GM19452 (cell line): ENCODE measurements around the gene GLIPR2.

Source experiments
- ATAC-seq: cut with Tn5 transposase; IDR thresholded peaks from one replicate; pipeline ENCODE4 v1.9.1; 2021; ENCODE audit not compliant: unreplicated experiment

The GLIPR2 gene

GRCh38 chr9:36192196-36192595 lies 55.7 kb downstream of the GLIPR2 start:
- no peak for ATAC-seq

GRCh38 chr9:36193023-36193422 lies 56.5 kb downstream of the GLIPR2 start:
- ATAC-seq, result no peak

DNA sequence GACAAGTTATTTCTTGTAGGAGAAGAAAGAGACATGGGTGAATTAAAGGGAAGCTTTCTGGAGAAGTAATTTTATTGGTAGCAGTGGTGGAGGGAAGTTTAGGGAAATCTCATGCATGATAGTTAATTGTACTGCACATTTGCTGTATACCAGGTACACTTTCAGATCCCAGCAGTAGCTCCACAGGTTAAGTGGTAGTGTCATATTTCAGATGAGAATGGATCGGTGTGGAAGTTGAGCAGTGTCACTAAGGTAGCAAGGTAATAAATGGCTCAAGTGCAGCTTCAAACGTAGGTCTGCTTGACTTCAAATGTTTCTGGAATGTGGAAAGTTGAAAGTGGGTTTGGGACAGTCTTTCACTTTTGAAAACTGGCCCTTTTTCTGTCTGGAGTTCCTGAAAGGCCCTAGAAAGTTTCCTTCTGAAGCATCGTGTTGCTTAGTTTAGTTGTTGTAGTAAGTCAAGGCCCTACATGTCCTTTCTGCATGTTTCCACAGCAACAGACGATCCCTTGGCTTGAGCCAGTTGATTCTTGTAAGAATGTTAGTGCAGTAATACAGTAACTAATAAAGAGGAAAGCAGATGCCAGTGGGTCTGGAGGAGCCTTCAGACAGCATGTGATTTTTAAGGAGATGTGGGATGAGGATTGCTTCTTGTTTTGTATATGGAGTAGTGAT lies 57.9 kb downstream of the GLIPR2 start:
- ATAC-seq, result no peak

- ATAC-seq, result no peak
These were observed 68.5 kb downstream of the GLIPR2 start for GRCh38 chr9:36204906-36205547.

- no peak for ATAC-seq
These were observed 70.5 kb downstream of the GLIPR2 start for GRCh38 chr9:36207016-36207415.

DNA sequence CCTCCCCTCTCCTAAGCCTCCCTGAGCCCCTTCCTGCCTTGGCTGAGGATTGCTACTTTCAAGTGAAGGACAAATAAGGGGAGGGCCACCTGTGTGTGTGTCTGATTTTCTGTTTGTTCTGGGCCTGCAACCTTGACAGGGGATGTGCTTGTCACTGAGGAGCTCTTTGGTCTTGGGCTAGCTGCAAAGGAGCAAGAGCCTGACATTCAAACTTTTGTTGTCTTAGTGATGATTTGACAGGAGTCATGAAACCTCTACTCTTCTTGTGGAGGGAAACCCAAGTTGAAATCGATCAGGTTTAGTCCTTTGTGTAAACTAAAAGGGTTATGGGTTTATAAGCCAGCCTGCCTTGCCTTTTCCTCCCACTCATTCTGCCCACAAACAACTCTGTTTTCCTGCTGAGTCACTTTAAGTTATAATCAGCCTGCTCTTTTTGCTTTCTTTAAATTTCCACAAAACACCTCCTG lies 71.0 kb downstream of the GLIPR2 start:
- ATAC-seq, result no peak

GRCh38 chr9:36208521-36209253 lies 72.2 kb downstream of the GLIPR2 start:
- ATAC-seq, result no peak

DNA sequence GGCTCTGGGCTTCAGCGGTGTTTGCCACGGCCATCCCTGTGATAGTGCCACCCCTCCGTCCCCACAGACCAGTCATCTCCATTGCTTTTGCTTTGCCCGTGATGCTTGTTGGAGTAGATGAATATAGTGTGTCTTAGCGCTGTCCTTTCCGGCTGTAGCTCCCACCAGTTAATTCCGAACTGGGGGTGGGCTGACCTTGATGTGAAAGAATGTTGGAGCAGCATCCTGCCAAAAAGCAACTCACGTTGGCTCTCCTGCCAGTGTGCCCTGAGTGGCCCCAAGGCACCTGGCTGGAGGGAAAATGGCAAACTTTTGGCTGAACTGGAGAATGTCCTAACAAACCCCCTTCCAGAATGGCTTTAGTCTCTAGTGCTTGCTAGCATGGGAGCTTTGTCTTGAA lies 74.2 kb downstream of the GLIPR2 start:
- ATAC-seq, result no peak

DNA sequence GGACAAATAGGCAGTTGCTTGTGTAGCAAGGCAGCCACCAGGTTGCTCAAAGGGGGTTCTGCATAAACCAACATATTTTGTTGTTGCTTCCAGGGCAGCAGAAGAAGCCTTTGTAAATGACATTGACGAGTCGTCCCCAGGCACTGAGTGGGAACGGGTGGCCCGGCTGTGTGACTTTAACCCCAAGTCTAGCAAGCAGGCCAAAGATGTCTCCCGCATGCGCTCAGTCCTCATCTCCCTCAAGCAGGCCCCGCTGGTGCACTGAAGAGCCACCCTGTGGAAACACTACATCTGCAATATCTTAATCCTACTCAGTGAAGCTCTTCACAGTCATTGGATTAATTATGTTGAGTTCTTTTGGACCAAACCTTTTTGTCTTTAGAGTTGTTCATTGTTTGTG lies 75.0 kb downstream of the GLIPR2 start:
- no peak for ATAC-seq

- ATAC-seq, result no peak
These were observed 76.9 kb downstream of the GLIPR2 start for GRCh38 chr9:36213387-36213786.
